HS-27A (cell line): Measurements from ENCODE around the gene MFAP2.

Source experiments
- DNase-seq: peaks from one replicate; pipeline ENCODE4 v3.0.0-alpha.2; 2012; ENCODE audit warnings: low read depth, missing footprints

MFAP2 gene, protein sequence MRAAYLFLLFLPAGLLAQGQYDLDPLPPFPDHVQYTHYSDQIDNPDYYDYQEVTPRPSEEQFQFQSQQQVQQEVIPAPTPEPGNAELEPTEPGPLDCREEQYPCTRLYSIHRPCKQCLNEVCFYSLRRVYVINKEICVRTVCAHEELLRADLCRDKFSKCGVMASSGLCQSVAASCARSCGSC

DNA sequence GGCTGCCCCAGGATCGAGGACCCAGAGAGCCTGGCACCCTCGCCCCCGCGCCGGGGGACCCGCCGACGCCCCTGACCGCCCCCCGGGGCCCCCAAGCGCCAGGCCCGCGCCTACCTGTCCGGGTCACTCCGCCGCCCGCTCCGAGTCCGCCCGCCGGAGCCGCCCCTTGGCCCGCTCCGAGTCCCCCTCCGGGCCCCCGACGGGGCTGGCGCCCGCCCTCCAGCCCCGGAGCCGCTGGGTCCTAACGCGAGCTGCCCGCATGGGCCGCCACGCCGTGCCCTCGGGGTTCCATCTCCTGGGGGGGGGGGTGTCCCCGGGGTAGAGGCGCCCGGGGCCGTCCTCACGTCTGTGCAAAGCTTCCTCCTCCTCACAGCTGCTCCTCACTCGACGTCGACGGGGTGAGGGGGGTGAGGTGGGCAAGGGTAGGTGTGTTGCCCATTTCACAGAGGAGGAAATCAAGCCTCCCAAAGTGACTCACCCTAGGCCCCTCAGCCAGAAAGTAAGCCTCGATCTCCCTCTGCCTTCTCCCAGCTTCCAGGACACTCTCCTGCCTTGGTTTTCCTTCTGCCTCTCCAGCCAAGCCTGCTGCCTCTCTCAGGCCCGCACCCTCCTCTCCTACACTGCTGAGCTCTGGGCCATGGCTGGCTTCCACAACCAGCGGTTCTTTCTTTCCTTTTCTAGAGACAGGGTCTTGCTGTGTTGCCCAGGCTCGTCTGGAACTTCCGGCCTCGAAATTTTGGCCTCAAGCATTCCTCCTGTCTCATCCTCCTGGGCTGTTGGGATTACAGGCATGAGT lies at the start of gene MFAP2:
TSS of gene MFAP2 (minus strand) at position 148 of the 796 bp plus-strand sequence. CDS start 2,347 bp downstream, outside the sequence.
- DNase-seq, result no peak

DNA sequence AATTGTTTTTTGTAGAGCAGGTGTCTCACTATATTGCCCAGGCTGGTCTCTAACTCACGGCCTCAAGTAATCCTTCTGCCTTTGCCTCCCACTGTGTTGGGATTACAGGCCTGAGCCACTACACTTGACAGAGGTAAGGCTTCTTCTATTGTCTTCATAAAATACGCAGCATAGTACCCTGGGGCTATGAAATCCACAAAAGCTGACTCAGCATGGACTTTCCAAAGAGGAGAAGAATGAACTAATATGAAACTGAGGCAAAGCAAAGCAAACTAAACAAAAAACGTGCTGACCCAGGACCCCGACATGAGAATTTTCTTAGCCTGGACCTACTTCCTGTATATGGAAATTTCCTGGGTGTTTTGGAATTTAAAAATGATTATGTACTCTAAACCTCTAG lies 49.8 kb upstream of the MFAP2 start:
- DNase-seq, result no peak

DNA sequence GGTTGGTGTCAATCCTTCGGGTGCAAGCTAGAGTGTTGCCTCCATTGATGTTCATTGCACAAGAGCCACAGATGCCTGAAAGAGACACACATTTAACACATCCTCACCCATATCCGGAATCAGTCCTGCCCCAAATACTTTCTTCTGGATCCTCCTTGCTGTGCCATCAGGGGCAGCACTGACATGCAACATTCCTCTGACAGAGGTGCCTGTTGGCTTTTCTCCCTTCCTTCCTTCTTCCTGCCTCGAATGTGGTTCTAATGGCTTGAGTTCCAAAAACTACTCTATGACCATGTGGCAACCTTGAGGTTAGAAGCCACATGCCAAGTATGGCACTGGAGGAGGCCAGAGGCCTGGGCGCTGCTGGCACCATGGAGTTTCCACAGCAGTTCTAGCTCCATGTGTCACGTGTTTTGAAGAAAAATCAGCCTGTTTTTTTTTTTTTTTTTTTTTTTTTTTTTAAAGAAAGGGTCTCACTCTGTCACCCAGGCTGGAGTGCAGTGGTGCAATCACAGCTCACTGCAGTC lies 48.3 kb upstream of the MFAP2 start:
- DNase-seq, result no peak

DNA sequence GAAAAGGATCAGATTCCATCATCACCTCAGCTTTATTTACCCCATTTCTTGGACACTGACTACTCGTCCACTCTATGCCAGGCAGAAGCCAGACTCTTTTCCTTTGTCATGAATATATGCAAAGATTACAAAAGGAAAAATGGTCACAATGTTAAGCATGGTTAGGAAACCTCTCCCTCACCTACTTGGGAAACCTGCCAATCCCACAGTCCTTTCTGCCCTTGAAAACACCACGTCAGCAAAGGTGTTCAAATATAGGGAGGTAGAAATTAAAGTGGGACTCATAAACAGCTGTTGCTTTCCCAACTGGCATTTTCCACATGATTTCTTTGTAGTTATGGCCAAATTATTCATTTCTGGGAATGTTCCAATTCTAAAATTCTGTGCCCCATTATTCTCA lies 47.5 kb upstream of the MFAP2 start:
- DNase-seq, result no peak

DNA sequence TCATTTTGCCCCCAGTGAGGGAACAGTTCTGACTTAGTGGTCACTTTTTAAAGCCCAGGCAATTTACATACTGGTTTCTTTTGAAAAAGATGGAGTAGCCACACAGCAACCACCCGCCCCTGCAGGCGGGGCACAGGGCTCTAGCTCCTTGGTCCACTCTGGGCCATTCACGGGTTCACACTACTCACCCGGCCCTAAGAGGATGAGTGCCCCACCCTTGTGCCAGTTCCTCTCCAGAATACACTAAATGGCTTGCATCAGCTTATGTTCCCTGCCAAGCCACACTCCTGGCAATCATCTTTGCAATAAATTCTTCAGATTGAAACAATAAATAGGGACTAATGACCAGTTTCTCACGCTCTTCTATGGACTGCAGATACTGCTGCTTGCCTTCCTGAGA lies 47.0 kb upstream of the MFAP2 start:
- no peak for DNase-seq

DNA sequence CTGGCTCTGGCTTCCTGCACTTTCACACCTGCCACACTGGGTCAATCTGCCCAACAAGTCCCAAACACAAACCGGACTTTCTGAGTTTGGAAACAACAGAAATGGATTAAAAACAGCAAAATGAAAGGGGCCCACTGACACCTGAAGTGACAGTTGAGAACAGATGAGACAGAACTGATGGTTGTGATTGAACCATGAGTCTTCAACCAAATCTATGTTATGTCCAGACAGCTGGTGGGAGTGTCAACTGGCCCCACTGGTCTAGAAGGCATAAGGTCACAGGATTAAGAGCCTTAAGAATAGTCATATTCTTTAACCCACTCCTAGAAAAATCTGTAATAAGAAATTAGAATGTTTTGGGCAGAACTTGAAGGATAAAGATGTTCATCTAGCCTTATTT lies 44.3 kb upstream of the MFAP2 start:
- no peak for DNase-seq

DNA sequence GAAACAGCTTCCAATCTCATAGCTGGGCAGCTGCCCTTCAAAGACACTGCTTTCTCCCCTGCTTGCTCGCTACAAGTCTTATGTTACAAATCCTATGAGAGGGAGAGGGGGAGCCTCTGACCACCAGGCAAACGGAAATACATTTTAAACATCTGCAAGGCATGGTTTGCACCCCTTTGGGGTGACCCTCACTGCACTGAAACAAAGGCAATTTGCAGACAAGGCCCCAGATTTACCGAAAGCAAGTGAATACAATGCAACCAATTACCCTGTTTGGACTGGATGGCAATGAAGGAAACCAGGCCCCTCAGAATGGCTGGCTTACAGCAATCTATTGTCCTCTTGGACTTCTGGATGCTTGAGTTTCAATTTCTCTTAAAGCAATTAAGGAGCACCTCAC lies 43.2 kb upstream of the MFAP2 start:
- DNase-seq, result no peak

DNA sequence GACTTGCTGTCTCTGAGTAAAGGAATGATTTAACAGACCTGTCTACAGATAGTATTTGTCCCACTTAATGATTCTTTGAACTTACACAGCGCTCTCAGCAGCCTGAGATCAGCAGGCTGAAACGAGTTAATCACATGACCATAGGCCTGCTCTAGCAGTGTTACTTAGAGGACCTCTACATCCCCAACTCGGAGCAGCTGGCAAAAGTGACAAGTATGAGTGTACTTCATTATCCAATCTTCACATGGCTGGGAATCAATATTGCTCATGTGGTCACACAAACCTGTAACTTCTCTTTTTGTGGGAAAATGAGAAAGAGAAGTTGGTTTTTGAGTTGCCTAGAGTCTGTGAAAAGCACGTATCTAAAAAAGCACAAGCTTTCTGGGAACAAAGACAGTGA lies 42.7 kb upstream of the MFAP2 start:
- no peak for DNase-seq

DNA sequence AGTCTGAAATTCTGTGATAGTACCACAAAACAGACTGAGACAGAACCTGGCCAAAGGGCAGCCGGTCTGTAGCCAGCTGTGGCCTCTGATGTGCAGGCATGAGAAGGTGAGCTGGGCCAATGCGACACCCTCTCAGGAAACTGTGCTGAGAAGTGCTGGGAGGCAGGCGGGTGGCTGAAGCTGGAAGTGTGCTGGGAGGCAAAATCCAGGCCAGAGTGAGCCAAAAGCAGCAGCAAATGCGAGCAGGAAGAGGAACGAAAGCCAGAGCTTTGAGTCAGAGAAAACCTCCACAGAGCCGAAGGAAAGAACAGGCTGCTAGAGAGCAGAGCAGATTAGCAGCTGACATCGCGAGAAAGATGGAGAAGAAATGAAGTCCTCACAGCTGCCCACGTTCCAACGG lies 41.5 kb upstream of the MFAP2 start:
- no peak for DNase-seq

DNA sequence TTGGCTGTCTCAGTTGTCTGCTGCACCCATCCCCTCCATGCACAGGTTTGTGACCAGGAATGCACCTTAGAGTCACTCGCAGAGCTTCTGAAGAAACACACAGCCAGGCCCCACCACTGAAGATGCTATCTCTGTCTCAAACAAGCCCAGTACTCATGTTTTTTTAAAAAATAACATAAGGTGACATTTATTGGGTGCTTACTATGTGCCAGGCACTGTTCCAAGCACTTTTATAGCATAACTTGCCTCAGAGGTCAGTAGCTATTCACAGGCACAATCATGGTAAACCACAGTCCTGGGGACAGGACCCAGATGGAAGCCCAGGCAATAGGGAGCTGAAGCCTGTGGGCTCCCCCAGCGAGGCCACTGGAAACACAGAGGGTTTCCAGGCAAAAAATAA lies 40.1 kb upstream of the MFAP2 start:
- DNase-seq, result no peak

DNA sequence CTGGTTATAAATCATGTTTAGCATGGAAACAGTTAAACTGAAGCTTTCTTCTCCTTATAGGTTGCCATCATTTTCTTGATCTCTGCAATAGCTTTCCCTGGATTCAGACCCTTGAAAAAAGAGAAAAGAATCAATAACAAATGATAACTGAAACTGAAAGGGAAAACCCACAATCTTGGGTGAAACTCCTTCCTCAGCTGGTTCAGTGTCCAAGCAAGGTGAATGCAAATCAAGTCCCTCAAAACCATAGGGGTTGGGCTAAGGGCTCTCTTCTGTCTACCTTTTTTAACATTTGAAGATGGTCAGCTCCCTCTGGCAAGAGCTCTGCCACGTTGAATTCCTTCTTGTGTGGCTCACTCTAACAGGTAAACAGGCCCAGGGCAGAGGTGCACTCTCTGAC lies 38.4 kb upstream of the MFAP2 start:
- no peak for DNase-seq

DNA sequence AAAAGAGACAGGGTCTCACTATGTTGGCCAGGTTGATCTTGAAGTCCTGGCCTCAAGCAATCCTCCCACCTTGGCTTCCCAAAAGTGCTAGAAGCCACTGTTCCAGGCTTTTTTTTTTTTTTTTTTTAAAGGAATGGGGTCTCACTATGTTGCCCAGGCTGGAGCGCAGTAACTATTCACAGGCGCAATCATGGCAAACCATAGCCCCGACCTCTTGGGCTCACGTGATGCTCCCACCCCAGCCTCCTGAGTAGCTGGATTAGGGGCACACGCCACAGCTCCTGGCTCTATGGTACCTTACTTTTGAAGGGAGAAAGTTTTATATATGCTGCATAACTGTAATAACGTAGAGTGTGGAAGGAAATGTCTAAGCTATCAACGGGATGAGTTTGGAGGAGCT lies 37.0 kb upstream of the MFAP2 start:
- DNase-seq, result no peak

DNA sequence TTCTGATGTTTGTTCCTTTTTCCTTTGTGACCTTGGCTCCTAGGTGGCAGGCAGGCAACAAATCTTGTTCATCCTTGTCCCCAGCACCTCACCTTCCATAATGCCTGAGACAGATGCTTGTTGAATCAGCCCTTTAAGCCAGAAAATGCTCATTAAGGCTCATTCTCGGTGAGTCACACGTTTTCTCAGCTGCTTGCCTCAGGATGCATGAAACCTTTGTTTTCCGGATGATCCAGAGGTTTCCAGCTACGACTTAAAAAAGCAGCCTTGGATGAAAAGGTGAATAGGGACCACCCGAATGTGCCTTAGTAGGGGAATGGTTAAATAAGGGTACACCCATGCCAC lies 35.9 kb upstream of the MFAP2 start:
- no peak for DNase-seq

DNA sequence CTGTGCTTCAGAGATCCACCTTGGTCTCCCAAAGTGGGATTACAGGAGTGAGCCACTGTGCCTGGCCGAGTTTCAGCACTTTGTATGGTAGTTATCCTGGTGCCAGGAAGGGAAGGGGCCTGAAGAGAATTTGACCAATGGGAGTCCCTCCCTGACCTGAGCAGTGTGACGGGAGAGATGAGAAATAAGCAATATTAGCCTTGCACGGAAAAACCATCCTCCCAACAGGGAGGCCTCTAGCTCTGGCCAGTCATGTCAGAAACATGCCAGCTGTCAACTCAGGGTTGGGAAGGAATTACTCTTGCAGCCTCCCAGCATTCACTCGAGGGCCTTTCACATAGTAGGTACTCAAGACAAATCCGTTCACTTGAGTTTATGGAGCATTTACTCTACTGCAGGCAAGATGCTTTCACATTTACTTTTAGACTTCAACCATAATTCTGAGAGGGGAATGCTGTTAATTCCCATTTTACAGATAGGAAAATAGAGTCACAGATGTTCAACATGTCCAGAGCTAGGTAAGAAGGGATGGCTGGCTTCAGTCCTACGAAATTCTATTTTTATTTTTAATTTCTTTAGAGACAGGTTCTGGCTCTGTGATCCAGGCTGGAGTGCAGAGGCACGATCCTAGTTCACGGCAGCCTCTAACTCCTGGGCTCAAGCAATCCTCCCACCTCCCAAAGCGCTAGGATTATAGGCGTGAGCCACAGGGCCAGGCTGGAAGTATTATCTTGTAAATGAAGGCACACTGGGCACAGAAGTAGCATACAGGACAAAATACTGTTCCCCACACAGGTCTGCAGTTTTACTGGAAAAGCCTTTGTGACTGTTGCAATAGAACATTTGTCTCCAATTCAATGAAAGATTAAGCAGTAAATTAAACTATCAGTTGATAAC lies 34.5 kb upstream of the MFAP2 start:
- DNase-seq, result no peak

DNA sequence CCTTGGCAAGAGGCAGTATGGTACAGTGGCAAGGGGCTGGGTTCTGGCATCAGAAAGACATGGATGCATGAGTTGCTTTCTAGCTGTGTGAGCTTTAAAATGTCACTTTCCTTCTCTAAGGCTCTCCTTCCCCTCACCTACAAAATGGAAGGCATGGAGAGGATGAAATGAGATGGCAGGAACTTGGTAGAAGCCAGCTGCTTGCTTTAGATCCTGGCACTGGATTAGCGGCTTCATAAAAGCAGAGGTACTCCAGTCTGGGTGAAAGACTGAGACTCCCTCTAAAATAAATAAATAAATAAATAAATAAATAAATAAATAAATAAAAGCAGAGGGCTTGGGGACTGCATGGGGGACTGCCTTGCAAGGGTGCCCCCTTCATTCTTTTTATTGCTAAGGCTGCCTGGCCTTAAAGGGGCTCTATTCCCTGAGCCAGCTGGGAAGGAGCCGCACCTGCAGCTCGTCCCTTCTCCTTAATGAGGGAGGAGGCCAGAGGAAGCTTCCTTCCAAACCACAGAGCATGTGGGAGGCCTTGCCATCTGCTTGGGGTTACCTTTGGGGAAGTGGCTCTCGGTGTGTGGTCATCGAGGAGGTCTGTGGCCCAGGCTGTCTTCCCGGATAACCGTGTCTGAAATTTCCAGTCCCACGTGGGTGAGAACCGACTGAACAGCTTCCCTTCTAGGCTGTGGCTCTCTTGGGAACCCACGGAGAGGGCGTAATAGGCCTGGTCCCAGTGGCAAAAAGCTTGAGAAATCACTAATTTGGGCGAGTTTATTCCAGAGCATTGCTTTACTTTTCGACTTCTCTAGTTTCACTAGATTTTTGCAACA lies 33.3 kb upstream of the MFAP2 start:
- no peak for DNase-seq

DNA sequence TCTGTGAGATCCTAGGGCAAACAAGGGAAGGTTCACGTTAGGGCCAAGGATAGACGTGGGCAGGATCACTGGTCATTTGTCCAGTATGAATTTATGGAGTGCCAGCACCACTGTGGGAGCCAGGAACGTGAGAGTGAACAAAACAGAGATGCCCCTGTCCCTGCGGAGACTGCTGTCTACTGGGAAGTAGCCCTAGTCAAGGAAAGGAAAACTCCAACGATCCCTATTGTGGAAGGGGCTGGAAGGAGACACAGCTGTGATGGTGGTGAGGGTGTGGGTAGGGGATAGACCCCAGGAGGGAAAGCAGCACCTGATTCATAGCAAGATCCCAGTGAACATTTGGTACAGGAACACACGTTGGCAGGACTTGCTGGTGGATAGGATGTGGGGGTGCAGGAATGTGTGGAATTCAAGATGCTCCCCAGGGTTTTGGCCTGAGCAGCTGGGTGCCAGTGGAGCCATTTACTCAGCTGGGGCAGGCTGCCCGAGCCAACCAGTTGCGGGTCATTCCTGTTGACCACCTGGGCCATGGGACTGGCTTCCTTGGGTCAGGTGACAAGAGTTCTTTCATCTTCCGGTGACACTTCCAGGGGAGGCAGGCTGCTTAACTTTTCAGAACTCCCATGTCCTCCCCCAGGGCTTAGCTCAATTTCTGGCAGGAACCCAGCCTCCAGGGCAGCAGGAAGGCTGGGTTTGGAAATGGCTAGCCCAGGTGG lies 32.5 kb upstream of the MFAP2 start:
- peak; percentile 65 for DNase-seq

DNA sequence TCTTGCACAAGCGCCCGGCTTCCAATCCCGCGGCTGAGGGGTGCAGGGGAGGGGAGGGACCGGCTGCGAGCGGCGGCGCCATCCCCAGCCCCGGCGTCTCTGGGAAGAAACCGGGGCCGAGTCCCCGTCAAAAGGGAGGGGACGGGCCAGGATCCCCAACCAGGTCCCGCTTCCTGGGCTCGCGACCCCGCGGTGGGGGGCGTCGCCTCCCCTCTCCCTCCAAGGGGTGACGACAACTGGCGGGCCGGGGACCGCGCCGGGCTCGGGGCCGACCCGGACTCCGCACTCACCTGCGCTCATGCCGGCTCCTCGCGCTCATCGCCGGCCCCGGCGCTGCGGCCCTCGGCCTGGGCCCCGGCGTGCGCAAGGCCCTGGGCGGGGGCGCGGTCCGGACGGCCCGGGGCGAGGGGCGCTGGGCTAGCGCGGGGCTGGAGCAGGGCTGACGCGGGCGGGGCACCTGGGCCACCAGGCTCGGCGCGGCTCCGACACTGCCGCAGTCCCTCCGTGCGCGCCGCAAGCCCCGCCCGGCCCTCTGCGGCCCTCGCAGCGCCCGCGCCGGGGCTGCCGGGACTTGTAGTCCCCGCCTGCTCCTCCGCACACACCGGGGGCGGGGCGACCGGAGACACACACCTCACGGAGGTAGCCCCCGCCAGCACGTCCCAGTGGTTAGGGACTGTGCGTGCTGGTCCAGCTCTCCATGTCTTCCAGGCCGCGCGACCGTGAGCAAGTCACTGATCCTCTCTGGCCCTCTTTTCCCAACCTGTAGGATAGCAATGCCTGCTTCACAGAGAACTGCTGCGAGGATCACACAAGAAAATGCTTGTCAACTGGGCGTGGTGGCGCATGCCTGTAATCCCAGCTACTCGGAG lies 31.3 kb upstream of the MFAP2 start, which contains the start of gene ATP13A2:
TSS of gene ATP13A2 (minus strand) at position 490 of the 869 bp plus-strand sequence. CDS start at position 300, 190 bp downstream.
- no peak for DNase-seq

DNA sequence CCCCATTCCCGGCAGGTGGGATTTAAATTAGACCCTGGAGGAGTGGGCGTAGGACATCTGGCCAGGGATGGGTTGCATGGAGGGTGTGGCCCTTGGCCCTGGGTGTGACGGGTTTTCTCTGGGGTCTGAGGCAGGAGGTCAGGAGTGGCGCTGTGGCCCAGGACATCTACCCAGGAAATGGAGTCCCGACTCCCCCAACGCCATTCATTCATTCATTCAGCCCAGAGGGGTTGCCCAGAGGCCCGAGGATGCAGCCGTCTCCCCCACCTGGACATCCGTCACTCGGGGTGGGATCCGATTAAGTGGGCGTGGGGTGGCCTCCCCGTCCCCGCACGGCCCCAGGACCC lies 30.6 kb upstream of the MFAP2 start:
- DNase-seq, result no peak

DNA sequence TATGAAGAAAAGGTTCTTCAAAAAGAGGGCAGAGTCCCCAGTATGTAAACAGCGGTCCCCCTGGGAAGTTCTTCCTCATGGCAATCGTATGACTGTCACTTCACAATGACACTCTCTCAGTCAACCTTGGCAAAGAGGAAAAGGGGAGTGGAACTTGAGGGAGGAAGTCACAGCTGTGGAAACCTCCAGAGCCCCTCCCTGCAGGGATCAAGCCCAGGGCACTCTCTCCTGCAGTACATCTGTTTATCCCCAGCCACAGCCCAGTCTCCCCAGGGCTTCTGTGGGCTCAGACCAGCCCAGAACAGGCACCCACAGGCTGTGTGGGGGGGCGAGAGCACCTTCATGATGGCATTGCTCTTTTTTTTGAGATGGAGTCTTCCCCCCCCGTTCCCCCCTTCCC lies 29.3 kb upstream of the MFAP2 start:
- DNase-seq, result no peak

DNA sequence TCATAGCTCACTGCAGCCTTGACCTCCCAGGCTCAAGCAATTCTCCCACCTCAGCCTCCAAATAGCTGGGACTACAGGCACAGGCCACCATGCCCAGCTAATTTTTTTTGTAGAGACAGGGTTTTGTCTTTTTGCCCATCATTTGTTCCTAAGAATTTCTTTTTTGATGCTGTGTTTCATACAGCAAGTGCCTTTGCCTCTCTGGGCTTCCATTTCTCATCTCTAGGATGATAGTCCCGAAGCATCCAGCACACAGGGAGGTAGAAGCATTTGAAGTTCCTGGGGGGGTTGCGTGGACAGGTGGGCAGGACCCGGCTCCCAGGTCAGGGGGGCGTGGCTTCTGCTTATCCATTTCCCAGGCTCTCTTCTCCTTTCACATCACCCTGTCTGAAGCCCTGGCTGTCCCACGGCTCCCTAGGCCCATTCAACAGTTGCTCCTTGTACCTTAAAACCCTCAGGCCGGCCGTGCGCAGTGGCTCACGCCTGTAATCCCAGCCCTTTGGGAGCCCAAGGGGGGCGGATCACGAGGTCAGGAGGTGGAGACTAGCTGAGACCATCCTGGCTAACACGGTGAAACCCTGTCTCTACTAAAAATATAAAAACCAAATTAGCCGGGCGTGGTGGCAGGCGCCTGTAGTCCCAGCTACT lies 27.9 kb upstream of the MFAP2 start:
- no peak for DNase-seq
